HG02970 (cell line): ENCODE data around the gene ADPRH.
A peak's percentile ranks its signal among the peaks of the same experiment; 100 is the strongest.
"Not testable (repeated sequence)": the region's sequence is repeated elsewhere in the genome, so short reads cannot be mapped to it uniquely, and the experiment has no call there.

Experiments used
- ATAC-seq: cut with Tn5 transposase; IDR thresholded peaks from one replicate; pipeline ENCODE4 v1.9.1; 2021; ENCODE audit warnings: mild to moderate bottlenecking, moderate library complexity, moderate number of reproducible peaks; ENCODE audit not compliant: unreplicated experiment, low FRiP score

ADPRH gene

DNA sequence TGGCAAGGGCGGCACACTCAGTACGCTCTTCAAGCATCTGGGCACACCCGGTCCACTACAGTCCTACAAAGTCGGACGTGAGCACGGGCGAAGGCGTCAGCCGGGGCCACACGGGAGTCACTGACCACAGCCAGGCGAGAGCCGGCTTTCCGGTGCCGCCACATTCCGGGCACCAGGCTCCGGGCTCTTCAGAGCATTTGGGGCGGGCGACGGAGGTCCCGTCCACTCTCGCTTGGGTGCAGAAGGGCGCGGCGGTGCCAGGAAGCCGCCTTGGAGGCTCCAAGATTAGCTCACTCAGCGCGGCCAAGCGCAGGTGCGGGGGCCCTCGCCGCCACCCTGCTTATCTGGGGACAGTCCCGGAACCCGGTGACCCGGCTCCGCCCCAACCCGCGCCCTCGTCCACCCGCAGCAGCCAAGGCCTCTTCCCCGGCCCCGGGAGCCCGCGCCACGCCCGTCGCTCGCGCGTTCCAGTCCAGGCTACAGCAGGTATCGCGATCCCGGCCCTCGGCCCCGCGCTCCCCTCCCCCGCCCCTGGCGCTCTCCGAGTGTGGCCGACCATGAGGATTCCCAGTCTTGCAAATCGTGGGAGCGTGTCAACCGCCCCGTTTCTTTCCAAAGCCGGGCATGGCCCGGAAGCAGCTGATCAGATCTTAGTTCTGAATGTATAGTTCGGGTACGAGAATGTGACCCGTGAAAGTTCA is at the start of gene ADPRH:
Gene ADPRH, plus strand, starts transcription at position 127 of the 701 bp plus-strand sequence. CDS start 2,678 bp downstream, outside the sequence.
- ATAC-seq, result peak; percentile 66

DNA sequence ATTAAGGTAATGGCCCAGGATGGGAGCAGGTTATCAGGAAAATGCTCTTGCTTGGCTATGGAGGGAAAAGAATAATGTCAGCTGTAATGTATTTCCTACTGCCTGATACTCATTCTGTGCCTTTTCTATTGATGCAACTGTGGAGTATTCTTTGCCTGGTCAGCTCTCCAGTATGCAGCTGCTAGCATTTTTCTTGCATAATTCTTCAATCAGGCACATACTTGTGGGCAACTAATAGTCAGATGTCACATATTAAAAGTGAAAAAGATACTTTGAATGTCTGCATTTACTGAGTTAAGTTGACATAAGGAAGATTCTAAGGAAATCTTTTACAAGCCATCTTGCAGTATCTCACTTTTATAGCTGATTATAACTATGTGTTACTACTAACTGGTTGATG is 49.4 kb upstream of the ADPRH start:
- ATAC-seq, result no peak

DNA sequence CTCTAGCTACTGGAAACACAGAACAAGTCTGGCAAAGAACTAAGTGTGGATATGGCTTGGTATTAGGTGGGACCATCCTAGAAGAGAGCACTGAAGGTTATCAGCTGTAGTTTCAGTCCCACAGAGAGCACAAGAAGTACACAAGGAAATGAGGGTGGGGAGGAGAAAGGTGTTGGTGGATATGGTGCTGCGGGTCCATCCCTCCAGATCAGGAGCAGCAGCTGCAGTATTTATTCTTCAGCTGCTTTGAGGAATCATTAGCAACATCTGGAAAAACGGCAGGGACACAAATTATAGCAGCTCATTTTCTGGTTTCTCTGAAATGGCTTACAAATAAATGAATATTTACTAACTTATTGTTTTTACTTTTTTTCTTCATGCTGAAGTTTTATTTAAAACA is 48.8 kb upstream of the ADPRH start:
- no peak for ATAC-seq

DNA sequence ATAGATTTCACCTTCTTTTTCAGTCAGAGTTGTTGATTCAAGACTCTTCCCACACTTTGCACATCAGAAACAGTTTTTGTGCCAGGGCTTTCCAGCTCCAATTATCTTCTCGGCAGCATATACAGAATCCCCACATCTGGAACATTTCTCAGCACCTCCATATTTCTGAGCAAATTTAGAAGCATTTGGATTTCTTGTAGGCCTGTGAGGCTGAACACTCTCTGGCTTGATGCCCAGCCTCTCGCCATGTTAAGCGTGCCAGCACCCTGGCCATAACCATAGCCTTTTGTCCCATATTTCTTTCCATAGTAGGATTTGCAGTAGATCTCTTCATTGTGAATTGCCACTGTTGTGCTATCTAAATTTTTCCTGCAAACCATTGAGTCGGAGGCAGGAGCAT is 48.1 kb upstream of the ADPRH start:
- ATAC-seq, result no peak

DNA sequence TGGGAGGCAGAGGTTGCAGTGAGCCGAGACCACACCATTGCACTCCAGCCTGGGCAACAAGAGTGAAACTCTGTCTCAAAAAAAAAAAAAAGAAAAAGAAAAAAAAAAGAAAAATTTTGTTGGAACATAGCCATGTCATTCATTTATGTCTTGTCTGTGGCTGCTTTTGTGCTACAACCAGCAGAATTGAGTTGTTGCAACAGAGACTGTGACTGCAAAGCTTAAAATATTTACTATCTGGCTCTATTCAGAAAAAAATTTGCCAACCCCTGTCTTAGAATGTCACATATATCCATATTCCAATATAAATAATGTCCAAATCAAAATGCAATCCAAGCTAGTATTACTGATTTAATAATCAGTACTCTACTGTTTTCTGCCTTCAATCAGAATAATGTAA is 45.0 kb upstream of the ADPRH start:
- no peak for ATAC-seq

DNA sequence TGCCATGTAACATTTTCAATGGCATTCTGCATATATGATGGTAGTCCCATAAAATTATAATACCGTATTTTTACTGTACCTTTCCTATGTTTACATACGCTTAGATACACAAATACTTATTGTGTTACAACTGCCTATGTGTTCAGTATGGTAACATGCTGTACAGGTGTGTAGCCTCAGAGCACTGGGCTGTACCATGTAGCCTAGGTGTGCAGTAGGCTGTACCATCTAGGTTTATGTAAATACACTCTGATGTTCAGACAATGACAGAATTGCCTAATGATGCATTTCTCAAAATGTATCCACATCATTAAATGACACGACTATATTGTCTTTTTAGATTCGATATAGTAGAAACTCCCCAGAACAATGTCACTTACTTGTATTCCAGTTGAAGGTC is 42.5 kb upstream of the ADPRH start:
- ATAC-seq, result no peak

DNA sequence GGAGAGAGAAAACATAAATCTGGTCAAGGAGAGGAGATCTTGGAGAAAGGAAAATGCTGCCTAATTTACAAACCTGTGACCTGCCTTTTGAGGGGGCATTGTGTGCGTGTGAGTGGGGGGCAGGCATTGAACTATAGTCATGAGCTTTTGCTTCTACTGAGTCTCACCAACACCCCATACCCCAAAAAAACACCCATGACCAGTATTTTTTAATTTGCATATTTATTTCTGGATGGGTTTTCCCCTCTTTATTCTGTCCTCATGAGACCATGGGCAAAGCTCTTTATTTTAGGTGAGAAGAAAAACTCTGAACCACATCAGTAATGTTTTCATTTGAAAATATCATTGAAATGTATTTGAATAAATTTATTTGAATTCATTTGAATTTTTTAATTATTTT is 40.5 kb upstream of the ADPRH start:
- no peak for ATAC-seq

DNA sequence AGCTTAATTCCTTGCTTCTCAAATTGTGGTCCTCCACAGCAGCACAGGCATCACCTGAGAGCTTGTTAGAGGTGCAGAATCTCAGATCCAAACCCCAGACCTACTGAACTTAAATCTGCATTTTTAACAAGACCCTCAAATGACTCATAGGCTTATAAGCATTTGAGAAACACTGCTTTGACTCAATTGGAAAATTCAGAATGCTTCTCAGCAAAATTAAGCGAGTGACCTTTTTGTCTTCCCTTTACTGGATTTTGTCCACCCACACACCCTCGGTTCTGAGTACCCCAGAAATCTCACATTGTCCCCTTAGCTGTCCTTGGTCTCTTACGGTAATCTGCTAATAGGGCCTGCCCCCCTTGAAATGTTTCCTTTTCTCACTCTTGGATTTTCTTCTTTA is 37.7 kb upstream of the ADPRH start:
- no peak for ATAC-seq

DNA sequence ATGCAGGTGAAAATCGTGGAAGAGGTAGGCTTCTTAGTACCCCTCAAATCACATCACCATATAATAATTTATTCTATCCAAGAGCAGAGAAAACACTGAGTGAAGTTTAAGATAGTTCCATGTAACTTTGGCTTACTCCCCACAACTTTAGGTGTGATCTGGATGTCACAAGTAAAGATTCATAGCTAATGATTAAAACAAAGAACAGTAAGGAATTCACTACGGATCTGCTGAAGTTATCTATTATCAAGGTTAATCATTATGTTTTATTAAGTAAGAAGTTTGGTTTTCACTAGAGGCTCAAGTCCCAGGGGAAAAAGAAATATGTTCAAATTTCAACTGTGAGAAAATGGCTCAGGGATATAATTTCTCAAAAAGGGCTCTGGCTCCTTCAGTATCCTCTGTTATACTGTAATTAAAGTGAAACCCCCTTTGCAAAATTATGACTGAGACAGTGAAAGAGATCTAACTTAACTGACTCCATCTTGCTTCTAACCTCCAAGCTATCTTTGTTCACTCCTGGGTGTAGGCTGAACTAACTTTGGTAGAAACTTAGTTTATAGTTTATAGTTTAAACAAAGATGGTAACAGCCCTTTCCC is 37.0 kb upstream of the ADPRH start:
- ATAC-seq, result no peak

DNA sequence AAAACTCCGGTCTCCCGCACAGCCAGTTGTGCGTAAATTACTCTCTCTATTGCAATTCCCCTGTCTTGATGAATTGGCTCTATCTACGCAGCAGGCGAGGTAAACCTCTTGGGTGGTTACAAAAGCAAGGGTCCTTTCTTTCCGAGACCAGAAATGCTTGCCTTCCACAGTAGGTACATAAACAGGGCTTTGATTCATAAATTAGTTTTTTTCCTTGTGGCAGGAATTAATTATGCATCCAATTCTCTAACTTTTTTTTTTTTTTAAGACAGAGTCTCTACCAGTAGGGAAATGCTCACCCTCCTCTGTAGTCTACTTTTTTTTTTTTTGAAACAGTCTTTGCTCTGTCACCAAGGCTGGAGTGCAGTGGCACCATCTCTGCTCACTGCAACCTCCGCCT is 36.1 kb upstream of the ADPRH start:
- no peak for ATAC-seq

DNA sequence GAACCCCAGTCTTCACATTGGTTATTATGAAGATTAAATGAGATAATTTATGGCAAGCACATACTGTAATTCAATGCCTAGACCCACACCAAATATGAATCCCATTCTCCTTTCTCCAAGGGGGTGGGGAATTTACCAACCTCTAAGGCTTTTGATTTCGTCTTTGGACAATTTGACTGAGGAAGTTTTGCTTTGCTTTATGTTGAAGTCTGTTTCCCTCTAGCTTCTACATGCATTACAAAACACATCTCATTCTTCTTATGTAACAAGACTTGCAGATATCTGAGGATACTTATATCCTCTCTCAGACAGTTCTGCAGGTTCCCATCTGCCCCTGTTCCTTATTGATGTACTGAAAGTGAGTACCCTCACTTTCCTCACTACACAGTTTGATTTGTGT is 32.1 kb upstream of the ADPRH start:
- ATAC-seq, result no peak

DNA sequence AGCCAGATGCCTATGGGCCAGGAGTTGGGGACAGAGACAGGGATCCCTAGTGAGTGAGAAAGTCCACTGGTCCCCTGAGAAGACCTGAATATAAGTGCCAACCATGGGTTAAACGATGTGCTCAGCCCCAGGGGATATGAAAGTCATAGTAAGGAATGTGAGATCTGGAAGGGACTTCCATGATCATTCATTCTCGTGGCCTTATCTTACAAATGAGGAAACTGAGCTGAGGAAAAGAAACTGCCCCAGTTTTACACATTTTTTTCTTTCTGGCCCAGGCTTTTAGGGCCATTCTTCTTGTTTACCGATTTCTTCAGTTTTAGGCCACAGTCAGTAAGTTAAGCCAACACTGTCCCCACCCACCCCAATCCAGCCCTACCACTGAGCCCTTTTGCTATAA is 31.0 kb upstream of the ADPRH start:
- no peak for ATAC-seq

DNA sequence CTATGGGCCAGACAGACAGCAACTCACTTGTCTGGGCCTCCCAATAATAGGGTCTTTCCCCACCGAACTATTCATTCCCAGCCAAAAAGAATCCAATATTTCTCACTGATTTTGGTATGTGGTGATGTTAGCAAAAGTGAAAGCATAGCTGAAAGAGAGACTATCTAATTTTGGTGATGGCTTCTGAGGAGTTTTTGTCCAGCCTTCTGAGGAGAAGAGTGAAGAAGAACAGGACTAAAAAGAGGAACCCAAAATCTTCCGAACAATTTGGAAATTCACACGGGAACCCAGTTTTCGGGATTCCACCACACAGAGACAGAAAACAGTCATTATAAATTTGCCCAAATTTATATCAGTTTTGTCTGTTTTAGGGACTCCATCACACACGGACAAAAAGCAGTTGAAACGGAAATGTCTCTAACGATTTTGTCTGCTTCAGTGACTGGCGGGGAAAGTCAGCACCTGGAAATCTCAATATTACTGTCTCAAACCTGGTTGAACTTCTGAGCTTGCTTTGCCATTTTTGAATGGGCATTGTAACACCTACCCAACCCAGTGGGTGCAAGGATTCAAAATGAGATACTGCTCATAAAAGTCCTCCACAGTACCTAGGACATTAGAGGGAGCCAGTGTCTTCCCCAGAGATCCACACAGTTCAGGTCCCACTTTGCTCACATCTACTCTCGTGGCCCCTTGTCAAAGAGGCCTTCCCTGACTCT is 28.9 kb upstream of the ADPRH start:
- ATAC-seq, result no peak

DNA sequence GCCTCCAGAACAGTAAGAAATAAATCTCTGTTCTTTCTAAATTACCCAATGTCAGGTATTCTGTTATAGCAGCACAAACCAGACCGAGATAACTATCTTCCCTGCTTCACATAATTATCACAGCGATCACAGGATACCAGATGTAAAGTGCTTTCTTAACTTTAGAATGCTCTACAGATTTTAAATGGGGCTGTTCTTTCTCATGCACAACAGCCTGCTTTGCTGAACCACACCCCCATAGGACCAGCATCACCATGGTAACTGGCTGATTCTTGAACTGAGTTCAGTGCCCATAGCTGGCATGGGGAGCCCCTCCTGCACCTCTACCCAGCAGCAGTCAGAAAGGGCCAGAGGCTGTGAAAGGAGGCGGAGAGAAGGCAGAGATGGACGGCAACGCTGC is 27.7 kb upstream of the ADPRH start:
- no peak for ATAC-seq

DNA sequence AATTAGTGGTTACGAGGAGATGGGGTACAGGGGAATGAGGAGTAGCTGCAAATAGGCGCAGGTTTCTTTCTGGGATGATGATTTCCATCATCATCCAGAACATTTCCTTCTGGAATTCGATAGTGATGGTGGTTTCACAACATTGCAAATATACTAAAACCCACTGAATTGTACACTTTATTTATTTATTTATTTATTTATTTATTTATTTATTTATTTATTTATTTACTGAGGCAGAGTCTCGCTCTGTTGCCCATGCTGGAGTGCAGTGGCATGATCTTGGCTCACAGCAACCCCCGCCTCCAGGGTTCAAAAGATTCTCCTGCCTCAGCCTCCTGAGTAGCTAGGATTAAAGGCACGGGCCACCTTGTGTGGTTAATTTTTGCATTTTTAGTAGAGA is 26.4 kb upstream of the ADPRH start:
- ATAC-seq, result not testable (repeated sequence)

DNA sequence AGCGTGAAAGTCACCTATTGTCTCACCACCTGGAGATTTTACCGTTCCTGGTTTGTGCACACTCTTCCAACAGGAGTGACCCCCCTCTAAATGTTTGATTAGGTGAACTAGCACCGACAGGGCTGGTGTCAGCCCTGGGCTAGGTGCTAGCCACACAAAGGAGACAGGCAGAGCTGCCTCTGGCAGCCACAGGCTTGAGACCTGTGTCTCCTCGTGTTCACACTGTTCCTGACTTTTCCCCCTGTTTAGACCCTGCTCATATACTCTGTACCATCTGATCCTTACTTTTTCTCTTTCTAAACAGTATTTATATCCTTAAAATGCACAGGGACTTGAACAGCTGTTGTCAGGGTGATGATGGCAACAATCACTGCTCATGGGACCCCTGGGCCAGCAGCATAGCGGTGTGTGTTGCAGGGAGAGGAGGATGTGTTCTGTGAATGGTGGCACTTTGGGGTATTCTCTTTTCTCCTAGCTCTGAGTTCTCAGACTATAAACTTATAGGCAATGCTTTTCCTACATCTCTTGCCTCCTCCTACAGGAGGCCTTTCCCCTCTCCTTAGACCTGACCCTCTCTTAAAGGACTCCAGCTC is 25.4 kb upstream of the ADPRH start:
- no peak for ATAC-seq

DNA sequence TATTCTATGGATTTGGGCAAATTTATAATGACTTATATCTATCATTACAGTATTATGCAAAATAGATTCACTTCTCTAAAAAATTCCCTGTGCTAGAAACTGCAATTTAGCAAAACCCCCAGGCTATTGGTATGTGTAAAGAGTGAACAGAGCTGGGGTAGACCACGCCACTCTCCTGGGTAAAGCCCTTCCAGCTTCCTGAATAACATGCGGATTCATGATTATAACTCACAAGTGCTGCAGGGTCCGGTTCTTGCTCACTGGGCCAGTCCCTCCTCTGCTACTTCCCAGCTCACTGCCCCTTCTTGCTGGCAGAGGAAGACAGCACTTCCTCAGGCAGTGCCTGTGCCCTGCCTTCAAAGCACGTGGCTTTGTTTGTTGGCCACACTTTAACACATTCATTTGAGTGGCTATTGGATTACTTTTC is 24.0 kb upstream of the ADPRH start:
- ATAC-seq, result no peak

DNA sequence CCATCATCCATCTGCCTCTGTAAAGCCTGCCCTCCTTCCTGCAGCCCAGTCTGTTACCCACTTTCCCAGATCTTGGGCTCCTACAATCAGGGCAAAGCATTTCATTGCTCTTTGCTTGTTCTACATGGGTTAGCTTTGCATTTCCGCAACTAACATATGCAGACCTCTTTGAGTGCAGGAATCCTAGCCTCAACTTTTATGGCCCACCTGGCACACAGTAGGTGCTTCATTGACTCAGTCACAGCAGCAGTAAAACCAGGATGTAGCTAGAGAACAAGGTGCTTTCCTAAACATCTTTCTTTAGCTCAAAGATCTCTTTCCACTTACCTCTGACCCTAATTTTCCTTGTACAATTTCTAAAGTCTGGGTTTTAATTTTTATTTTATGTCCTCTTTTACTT is 23.4 kb upstream of the ADPRH start:
- no peak for ATAC-seq

DNA sequence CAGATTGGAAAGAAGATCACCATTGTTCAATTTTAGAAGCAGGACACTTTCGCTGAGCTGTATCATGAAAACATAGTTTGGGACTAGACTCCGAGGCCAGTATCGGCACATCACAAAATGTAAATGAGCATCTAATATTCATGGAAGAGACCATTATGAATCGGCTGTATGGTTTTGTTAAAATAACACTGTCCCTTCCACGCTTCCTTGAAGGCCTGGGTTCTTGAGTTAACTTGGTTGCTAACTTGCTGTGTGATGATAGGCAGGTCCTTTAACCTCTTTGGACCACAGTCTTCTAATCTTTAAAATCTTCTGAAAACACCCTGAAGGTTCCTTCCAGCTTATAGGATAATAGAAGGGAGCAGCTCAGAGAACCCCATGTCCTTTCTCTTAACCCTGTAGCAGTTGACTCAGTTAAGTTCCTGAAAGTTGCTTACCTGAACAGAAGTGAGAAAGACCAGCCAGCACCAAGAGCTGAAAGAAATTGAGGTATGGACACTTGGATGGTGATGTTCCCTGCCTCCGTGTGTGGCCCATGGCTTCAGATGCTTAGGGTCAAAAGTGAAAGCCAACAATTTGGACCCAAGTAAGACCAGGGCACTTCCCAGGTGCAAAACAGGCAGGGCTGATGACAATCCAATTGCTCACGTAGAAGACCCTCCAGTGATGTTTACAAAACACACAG is 22.0 kb upstream of the ADPRH start:
- no peak for ATAC-seq

DNA sequence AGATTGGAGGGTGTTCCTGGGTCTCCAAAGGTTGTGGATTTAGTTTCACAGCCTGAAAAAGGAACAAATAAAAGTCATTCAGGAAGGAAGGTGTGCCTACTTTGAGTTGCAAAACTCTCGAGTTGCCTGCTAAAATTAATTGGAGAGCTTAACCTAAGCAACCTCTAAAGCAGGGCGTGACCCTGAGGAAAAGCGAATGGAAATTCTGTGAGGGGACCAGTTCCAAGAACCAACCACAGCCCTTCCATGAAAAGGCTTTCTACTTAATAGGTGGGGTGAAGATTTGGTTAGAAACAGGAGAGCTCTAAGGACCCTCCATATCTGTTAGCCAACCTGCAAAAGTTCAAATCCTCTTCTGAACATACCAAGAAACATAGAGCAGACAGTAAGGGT is 21.4 kb upstream of the ADPRH start:
- no peak for ATAC-seq
